CMK (cell line): ENCODE data around the gene CDKAL1.
"Not testable (repeated sequence)": the region's sequence is repeated elsewhere in the genome, so short reads cannot be mapped to it uniquely, and the experiment has no call there.

Source experiments
- DNase-seq: peaks from one replicate; pipeline ENCODE4 v3.0.0-alpha.2; 2010; ENCODE audit warnings: low read depth

Gene CDKAL1

DNA sequence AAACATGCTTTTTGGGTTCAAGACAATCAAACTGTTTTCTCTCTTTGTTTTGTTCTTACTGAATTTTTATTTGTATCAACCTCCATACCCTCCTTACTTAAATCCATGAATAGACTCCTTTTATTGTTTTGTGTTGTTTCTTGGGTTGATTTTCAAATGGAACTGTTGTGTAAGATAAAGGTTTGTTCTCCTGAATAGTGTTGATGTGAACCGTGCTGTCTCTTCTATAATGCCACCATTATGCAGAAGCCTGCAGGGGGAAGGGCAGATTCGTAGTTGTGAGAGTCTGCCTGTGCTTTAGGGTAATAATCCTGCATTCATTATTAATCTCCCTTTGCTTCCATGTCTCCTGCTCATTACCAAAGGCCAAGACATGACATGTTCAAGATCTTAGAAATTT, 105.9 kb downstream of the CDKAL1 start:
- DNase-seq, result no peak

DNA sequence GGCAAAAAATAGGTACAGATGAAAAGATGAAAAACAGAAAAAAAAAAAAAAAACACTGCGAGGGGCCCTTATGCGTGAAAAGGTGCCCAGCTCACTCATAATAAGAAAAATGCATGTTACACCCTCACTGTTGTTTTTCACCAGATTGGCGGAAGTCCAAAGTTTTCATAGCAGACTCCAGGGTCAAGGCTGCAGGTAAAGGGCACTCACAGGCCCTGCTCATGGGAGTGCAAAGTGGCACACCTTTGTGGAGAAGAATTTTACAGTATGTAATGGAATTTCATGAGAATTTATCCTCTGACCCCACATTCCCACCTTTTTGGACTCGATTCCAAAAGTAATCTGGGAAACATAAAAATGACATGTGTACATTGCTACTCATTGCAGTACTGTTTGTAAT, 108.2 kb downstream of the CDKAL1 start:
- DNase-seq, result no peak

DNA sequence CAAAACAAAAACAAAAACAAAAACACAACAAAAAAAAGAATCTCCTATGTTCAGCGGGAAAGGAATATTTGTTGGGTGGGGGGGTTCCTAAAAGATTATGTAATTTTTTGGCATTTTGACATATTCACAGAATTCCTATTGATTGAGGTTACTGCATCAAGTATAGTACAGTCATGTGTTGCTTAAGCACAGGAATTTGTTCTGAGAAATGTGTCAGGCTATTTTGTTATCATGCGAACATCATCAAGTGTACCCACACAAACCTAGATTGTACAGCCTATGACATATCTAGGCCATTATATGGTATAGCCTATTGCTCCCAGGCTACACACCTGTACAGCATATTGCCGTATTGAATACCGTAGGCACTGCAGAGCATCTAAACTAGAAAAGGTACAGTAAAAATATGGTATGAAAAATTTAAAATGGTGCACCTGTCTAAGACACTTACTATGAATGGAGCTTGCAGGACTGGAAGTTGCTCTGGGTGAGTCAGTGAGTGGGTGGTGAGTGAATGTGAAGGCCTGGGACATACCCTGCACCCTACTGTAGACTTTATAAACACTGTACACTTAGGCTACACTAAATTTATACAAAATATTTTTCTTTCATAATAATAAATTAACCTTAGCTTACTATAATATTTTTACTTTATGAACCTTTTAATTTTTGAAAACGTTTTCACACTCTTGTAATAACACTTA, 110.6 kb downstream of the CDKAL1 start:
- no peak for DNase-seq

DNA sequence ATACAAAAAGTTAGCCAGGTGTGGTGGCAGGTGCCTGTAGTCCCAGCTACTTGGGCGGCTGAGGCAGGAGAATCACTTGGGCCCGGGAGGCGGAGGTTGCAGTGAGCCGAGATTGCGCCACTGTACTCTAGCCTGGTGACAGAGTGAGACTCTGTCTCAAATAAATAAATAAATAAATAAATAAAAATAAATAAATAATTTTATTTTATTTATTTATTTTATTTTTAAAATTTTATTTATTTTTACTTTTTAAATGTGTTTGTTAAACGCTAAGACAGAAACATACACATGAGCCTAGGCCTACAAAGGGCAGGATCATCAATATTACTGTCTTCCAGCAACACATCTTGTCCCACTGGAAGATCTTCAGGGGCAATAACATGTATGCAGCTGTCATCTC, 111.3 kb downstream of the CDKAL1 start:
- not testable (repeated sequence) for DNase-seq

DNA sequence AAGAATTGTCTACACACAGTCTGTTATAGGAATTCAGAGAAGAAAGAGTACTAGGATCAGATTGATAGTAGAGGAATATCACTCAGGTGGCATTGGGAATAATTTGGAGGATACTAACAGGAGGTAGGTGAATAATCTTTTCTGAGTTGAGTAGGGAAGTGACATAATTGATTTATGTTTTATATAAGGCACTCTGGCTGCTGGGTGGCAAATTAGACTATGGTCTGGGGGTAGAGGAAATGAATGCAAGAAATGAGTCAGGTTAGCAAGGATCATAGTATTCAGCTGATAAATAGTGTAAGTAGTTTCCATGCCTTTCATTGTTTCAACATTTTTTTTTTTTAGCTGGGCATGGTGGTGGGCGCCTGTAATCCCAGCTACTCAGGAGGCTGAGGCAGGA, 113.3 kb downstream of the CDKAL1 start:
- DNase-seq, result no peak

DNA sequence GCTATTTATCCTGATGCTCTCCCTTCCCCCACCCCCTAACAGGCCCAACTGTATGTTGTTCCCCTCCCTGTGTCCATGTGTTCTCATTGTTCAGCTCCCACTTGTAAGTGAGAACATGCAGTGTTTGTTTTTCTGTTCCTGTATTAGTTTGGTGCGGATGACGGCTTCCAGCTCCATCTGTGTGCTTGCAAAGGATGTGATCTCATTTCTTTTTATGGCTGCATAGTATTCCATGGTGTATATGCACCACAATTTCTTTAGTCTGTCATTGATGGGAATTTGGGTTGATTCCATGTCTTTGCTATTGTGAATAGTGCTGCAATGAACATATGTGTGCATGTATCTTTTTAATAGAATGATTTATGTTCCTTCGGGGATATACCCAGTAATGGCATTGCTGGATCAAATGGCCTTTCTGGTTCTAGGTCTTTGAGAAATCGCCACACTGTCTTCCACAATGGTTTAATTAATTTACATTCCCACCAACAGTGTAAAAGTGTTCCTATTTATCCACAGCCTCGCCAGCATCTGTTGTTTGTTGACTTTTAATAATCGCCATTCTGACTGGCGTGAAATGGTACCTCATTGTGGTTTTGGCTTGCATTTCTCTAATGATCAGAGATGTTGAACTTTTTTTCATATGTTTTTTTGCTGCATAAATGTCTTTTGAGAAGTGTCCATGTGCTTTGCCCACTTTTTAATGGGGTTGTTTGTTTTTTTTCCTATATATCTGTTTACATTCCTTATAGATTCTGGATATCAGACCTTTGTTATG, 115.6 kb downstream of the CDKAL1 start:
- DNase-seq, result not testable (repeated sequence)

DNA sequence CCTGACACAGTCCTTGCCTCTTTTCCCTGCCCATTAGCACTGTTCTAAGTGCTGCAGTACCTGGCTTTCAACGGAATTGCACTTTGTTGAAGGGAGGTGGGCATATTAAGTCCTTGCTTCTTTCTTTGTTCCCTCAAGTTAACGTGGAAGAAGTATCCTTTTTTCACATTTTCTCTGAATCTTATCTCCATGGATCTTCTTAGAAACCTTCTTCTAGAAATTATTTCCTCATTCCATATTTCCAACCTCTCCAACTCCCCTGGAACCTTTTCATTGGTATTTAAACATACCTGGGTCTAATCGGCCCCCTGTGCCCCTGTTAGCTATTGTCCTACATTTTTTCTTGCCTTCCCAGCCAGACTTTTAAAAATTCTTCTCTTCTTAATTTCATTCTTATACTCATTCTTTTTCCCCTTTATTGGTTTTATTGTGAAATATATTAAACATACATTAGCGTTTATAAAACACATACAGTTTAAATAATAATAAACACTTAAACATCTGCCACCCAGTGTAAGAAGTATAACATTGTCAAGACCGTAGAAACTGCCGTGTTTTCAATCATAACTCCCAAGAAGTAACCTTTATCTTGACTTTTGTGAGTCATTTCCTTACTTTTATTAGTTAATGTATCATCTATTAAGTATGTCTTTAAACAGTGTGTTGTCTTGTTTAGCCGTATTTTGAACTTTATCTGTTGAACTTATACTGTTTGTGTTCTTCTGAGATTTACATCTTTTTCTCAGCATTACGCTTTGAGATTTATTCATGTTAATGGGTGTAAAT, 118.2 kb downstream of the CDKAL1 start:
- DNase-seq, result no peak

DNA sequence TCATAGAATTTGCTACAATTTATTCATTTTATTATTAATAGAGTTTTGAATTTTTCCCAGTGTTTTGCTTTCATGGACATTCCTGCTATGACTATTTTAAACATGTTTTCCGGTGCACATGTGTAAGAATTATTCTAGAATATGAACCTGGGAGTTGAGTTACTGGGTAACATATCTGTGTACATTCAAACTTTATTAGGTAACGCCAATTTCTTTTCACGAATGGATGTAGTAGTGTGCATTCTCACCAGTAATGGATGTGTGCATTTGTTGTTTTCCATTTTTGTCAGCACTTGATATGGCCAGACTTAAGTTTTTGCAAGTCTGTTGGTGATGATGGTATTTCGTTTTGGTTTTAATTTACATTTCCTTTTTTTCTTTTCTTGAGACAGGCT, 118.8 kb downstream of the CDKAL1 start:
- DNase-seq, result no peak

DNA sequence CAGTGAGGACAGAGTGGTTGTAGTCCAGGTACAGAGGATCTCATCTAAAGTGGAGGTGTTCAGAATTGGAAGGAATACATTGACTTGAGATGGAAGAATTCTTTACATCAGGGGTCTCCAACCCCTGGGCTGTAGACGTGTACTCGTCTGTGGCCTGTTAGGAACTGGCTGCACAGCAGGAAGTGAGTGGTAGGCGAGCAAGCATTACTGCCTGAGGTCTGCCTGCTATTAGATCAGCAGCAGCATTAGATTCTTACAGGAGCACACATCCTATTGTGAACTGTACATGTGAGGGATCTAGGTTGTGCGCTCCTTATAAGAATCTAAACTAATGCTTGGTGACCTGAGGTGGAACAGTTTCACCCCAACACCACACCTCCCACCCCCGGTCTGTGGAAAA, 121.1 kb downstream of the CDKAL1 start:
- DNase-seq, result no peak

DNA sequence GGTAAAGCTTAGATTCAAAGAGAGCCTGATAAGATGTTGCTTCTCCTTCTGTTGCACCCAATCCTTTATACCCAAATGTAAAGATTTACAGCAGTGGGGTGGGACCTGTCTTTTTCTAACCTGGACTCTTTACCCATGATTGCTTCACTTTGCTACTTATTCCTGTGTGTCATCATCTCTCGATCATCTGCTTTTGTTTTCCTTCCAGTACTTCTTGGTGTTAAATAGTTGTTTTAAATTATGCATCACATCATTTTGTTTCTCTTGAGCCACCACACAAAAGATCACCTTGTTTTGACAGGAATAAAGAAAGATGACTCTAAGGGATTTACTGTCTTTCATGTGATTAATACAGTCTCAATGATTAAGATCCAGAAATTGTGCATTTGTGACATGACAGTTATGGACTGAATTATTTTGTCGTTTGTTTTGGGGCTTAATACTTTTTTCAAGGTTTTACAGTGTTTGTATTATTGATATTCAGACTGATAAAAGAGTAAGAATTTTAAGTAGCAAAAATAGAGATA, 123.1 kb downstream of the CDKAL1 start:
- no peak for DNase-seq

DNA sequence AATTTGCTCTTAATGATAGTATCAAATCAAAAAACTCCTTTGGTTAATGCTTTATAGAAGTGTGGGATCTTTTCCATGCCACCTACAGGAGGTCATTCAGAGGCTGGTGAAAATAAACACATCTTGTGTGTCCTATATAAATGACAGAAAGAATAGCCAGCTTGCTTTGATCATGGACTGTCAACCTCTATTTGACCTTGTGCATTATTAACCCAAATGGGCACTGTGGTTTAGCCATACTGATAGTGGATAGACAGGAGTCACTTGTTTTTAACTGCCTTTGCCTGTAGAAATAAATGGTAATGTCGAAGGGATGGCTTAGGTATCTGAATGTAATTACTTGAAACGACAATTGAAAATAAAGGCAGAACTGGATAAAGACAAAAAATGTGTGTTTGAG, 123.8 kb downstream of the CDKAL1 start:
- no peak for DNase-seq

DNA sequence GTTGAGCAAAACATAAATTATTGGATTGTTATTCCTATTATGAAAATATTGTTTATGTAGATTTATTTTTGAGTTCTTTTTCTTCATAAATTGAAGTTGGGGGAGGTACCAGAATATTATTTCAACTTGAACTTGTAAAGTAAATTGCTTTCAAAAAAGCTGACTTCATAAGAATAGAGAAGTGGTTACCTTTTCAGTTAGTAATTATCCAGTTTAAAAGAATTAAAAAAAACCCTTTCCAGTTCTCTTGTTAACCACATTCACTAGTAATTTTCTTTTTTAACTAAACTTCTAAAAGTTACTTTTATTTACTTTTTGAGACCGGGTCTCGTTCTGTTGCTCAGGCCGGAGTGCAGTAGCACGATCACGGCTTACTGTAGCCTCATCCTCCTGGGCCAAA, 124.3 kb downstream of the CDKAL1 start:
- DNase-seq, result no peak

DNA sequence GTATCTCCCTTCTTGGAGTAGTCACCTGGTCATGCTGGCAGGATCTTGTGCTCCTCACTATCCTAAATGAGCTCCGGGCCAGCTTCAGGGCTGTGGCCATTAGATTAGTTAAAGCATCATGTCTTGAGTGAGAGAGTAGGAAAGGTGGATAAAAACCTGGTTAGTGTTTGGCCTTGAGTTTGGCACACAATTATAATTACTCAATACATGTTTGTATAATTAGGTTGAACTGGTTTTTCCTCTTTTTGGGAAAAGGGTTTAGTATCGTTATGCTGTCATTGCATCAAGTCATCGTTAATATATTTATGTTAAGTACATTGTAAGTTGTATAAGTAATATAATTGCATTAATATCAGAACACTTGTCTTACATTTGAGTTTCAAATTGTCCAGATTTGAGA, 126.3 kb downstream of the CDKAL1 start:
- DNase-seq, result no peak

DNA sequence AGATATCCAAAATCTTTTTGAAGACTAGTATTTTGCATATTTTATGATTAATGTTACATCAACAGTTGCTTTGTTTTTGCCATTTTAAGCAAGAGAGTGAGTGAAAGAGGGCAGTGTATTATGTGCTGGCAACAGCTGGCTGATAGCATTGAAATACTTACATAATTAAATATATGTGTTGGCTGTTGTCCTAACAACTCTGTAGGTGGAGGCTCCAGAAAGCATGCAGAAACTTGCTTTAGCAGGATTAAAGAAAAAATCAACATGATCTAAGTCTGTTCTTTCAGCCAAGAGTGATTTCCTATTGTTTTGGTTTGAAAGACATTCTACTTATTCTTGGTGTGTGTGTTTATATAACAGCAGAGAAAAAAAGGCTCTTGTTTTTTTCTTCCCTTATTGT, 127.5 kb downstream of the CDKAL1 start:
- no peak for DNase-seq

DNA sequence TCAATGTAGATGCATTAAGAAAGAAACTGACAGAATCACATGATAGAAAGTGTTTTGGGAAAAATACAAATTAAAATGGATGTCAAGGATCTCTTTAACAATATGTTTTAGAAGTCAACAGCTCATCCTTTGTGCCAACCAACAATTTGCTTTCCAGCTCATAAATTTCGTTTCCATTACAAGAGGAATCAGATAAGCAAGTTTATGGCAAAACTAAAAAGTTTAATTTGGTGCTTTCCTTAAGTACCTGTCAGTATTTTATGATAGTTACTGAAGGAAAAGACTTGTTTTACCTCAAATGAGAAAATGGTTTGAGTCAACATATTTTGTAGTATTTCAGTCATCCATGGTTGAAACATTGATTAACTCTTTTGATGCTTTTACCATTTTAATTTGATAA, 130.0 kb downstream of the CDKAL1 start:
- DNase-seq, result no peak

DNA sequence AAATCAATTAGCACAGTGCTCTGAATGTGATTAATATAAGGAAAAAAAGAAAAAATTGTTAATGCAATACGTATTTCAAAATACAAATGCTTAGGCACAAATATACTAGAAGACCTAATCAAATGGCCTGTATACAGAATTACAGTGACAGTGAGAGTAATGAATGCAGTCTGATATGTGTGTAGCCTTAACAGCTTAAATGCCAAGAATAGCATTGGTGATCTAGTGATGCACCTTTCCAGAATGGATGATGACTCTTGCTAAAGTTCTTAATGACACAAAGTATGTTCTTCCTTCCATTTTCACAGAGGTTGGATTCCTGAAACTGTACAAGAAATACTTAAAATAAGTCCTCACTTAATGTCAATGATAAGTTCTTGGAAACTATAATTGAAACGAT, 131.0 kb downstream of the CDKAL1 start:
- DNase-seq, result no peak

DNA sequence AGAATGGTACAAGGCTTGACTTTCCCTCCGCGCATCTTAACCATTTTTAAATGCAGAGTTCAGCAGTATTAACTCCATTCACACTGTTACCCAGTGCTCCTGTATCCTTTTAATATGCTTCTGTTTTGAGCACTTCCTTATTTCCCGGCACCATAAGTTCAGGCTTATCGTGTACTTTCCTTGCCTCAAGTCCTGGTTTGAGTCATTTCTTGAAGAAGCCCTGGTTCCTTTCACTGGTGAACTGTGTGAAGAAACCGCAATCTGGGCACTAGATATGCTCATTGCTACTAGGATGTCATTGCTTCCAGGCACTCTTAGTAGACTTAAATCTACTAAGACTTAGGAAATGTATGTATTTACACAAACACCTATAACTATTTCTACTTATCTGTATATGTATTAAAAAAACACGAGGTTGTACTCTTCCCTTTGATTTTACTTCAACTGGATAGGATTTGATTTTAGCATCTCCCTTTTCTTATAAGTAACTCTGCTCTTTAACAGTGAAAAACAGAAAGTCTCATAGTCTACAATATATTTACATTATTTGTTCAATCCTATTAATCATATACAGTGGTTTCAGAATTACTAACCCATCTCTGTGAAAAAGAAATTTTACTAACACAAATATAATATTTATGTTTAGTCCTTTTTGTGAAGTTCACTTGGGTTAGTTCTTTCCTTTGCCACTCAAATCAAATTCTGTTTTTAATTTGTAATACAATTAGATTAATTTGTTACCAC, 135.5 kb downstream of the CDKAL1 start:
- DNase-seq, result no peak

DNA sequence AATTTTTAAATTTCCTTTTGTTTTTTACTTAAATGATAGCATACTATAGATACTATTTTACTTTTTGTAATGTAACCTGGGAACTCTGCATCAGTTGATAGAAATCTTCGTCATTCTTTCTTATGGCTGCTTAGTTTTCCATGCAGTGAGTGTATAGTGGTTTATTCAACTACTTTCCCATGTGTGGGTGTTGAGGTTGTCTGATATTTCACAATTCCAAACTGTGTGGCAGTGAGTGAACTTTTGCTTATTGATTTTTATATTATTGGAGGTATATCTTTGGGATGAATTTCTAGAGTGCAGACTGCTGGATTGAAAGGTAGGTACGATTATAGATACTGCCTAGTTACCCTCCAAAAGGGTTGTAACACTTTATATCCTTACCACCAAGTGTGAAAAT, 136.5 kb downstream of the CDKAL1 start:
- DNase-seq, result no peak

DNA sequence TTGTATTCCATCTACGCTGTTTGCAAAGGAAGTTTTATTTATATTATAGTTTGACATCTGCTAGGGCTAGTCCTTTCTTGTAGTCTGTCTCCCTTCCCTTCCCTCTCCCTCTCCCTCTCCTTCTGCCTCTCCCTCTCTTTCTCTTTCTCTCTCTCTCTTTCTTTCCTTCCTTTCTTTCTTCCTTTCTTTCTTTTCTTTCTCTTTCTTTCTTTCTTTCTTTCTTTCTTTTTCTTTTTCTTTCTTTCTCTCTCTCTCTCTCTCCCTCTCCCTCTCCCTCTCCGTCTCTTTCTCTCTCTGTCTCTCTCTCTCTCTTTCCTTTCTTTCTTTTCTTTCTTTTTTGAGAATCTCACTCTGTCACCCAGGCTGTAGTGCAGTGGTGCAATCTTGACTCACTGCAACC, 137.8 kb downstream of the CDKAL1 start:
- DNase-seq, result no peak

DNA sequence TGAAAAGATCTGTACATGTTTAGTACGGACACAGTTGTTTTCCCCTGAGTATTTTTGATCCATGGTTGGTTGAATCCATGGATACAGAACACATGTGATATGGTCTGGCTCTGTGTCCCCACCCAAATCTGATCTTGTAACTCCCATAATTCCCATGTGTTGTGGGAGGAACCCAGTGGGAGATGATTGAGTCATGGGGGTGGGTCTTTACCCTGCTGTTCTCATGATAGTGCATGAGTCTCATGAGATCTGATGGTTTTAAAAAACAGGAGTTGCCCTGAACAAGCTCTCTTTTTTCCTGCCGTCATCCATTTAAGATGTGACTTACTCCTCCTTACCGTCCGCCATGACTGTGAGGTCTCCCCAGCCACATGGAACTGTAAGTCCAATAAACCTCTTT, 139.2 kb downstream of the CDKAL1 start:
- no peak for DNase-seq

DNA sequence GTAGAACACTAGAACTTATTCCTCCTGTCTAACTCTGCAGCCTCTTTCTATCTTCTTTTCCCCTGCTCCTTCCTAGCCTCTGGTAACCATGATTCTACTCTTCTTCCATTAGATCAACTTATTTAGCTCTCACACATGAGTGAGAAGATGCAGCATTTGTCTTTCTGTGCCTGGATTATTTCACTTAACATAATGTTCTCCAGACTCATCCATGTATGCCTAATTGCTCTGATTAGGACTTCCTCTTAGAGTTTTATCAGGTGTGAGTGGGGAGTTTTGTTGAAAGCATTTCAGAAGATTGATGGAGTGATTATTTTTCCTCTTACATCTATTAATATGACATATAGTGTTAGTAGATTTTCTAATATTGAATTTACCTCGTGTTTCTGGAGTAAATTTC, 140.4 kb downstream of the CDKAL1 start:
- DNase-seq, result no peak

DNA sequence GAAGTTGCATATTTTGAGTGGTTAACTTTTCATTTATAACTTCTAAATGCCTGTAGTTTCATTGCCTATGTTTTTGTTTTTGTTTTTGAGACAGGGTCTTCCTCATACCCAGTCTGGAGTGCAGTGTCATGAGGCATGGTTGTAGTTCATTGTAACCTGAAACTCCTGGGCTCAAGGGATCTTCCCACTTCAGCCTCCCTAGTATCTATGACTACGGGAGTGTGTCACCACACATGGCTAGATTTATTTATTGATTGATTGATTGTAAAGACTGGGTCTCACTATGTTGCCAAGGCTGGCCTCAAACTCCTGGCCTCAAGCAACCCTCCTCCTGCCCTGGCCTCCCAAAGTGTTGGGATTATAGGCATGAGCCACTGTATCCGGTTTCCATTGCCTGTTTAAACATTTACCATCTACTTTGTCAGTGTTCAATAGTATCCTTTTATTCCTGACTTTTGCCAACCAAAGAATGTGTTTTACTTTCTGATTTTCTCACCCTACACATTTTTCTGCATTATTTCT, 144.6 kb downstream of the CDKAL1 start:
- no peak for DNase-seq
